ENCODE measurements around the gene IDUA. TPM values are rescaled to one million over a fixed set of nuclear protein-coding genes. Genes with fewer than 3 reads are reported as not detected.

Gene IDUA
- polyA plus RNA-seq, 3 donors, result 6.4 to 64.4 (median 8.5) TPM

- Histone ChIP-seq H2AFZ (ENCODE audit: insufficient read depth, low read depth, low read length, poor library complexity, severe bottlenecking) (no peak overlapping the region), H3K4me1 (ENCODE audit: control insufficient read depth in 1 of 2, insufficient read depth in 2 of 2, low read length in 2 of 2) (peaks cover 15 to 23% of the 10 kb centered on the region in 2 donors), H3K36me3 (replicated peaks in 1 of 2; ENCODE audit: control insufficient read depth in 1 of 2, insufficient read depth in 2 of 2, low read length in 2 of 2) (peaks cover 15 to 53% of the 10 kb centered on the region in 2 donors), H3K4me3 (replicated peaks in 1 of 3; ENCODE audit: low read depth in 2 of 3, low read length in 3 of 3) (no peak overlapping the region), H3K4me2 (replicated peaks; ENCODE audit: extremely low read depth, low read length, poor library complexity, severe bottlenecking) (no peak overlapping the region), H3K9ac (ENCODE audit: insufficient read depth, low read length, poor library complexity, severe bottlenecking) (no peak overlapping the region), H4K20me1 (ENCODE audit: insufficient read depth, low read length) (peaks cover 43% of the 10 kb centered on the region), H3K79me2 (ENCODE audit: insufficient read depth, low read length) (peaks cover 12% of the 10 kb centered on the region), H3K9me3 (replicated peaks in 1 of 2; ENCODE audit: control insufficient read depth in 1 of 2, insufficient read depth in 1 of 2, low read length in 2 of 2) (no peaks in the 10 kb centered on the region), H3K27ac (ENCODE audit: low read depth in 1 of 2, low read length in 2 of 2) (no peak overlapping the region), H3K27me3 (ENCODE audit: control insufficient read depth in 2 of 2, insufficient read depth in 2 of 2, low read length in 2 of 2) (peaks cover 0 to 22% of the 10 kb centered on the region in 2 donors)
- peak overlapping the region in 1 of 2 donors; percentile 64 for H3K4me3 Mint-ChIP-seq
- H3K4me1 Mint-ChIP-seq, result peaks cover 11% of the 10 kb centered on the region
- no peak overlapping the region for H3K27ac Mint-ChIP-seq
- DNase-seq, result peak in 1 of 3 donors; percentile 23
- peaks cover 4 to 11% (median 9%) of the 10 kb centered on the region in 3 donors for H3K27me3 Mint-ChIP-seq (ENCODE audit: low read depth in 3 of 3)
- 33% methylated on average over 54 of the region's 76 CpGs for WGBS (ENCODE audit: insufficient coverage)
- peaks cover 15 to 23% of the 10 kb centered on the region in 2 donors for H3K36me3 Mint-ChIP-seq
- intact Hi-C loops (cut with micrococcal nuclease), result no loop called here
- H3K9me3 Mint-ChIP-seq, result peaks cover 0 to 2% (median 0%) of the 10 kb centered on the region in 7 donors
- no peak for TF ChIP-seq CTCF (IDR thresholded peaks at IDR 0.05)
These were observed 19.4 kb upstream of the IDUA start for GRCh38 chr4:967113-968104.

GRCh38 chr4:968221-968620 lies 18.6 kb upstream of the IDUA start:
- Histone ChIP-seq H3K9ac (ENCODE audit: insufficient read depth, low read length, poor library complexity, severe bottlenecking) (no peak overlapping the region), H3K9me3 (replicated peaks in 1 of 2; ENCODE audit: control insufficient read depth in 1 of 2, insufficient read depth in 1 of 2, low read length in 2 of 2) (no peaks in the 10 kb centered on the region), H3K4me2 (replicated peaks; ENCODE audit: extremely low read depth, low read length, poor library complexity, severe bottlenecking) (no peak overlapping the region), H3K27me3 (ENCODE audit: control insufficient read depth in 2 of 2, insufficient read depth in 2 of 2, low read length in 2 of 2) (peaks cover 0 to 24% of the 10 kb centered on the region in 2 donors), H2AFZ (ENCODE audit: insufficient read depth, low read depth, low read length, poor library complexity, severe bottlenecking) (no peak overlapping the region), H3K4me3 (replicated peaks in 1 of 3; ENCODE audit: low read depth in 2 of 3, low read length in 3 of 3) (no peak overlapping the region), H3K36me3 (replicated peaks in 1 of 2; ENCODE audit: control insufficient read depth in 1 of 2, insufficient read depth in 2 of 2, low read length in 2 of 2) (peaks cover 12 to 45% of the 10 kb centered on the region in 2 donors), H3K79me2 (ENCODE audit: insufficient read depth, low read length) (peaks cover 18% of the 10 kb centered on the region), H4K20me1 (ENCODE audit: insufficient read depth, low read length) (peaks cover 49% of the 10 kb centered on the region), H3K27ac (ENCODE audit: low read depth in 1 of 2, low read length in 2 of 2) (no peak overlapping the region), H3K4me1 (ENCODE audit: control insufficient read depth in 1 of 2, insufficient read depth in 2 of 2, low read length in 2 of 2) (peaks cover 20 to 29% of the 10 kb centered on the region in 2 donors)
- 41% methylated on average over 13 of the region's 24 CpGs for whole genome bisulfite sequencing (ENCODE audit: insufficient coverage)
- no peak for DNase-seq
- Mint-ChIP-seq H3K36me3 (peaks cover 14 to 21% of the 10 kb centered on the region in 2 donors), H3K9me3 (peaks cover 0 to 2% (median 0%) of the 10 kb centered on the region in 7 donors), H3K27ac (no peak overlapping the region), H3K27me3 (ENCODE audit: low read depth in 3 of 3) (peaks cover 4 to 12% (median 9%) of the 10 kb centered on the region in 3 donors), H3K4me1 (peaks cover 13% of the 10 kb centered on the region), H3K4me3 (no peak overlapping the region)
- intact Hi-C loops (cut with micrococcal nuclease), result no loop called here
- TF ChIP-seq CTCF (IDR thresholded peaks at IDR 0.05), result no peak
